Measurements from ENCODE around the gene ATP4B. TPM values are rescaled to one million over a fixed set of nuclear protein-coding genes. Genes with fewer than 3 reads are reported as not detected.

The ATP4B gene
- total RNA-seq, 1 experiment from 2014 or later = not detected

DNA sequence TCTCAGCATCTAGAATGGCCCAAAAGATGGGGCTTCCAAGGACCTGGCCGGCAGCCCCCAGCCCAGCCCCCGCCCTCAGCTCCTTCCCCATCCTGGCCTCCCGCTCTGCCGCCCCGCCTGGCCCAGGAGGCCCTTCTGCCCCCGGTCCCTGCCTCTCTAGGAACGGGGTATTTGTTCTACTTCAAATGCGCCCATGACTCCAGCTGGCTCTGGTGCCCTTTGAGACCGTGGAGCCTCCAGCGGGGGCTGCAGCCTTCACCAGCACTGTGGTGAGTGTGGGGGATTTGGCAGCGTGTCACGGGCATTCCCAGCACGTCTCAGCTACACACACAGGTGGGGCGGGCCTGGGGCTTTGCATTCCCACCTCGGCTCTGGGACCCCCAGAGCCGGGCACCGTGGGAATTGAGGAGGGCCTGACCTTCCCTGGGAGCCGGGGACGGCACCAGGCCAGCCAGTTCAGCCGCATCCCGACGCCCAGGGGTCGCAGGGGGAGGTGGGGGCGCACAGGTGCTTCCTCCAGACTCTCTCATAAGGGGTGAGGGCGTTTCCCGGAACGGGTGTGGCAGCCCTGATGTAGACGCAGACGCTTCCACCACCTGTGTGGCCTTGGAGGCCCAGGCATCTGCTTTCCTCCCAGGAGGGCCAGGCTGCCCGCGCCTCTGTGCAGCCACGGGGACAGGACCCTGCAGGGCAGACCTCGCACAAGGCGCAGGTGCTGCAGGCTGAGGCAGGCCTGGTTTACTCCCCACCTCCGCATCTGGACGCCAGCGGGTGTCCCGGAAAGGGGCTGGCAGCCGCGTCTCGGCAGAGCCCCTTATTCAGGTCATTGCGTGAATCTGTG is 947 bp downstream of the ATP4B start:
- H3K4me3 Mint-ChIP-seq (ENCODE audit: unreplicated experiment) = no peak overlapping the region
- DNase-seq = peak in 1 of 2 experiments; percentile 28
- Histone ChIP-seq H3K36me3 (ENCODE audit: control insufficient read depth, insufficient read depth, low read length) (no peaks in the 10 kb centered on the region), H3K4me3 (ENCODE audit: low read depth, low read length) (no peak overlapping the region), H3K4me1 (no peaks in the 10 kb centered on the region), H3K9me3 (peaks cover 10% of the 10 kb centered on the region; the same call in 1 of the 2 replicates), H3K27me3 (replicated peaks; ENCODE audit: control insufficient read depth, insufficient read depth, low read length) (no peaks in the 10 kb centered on the region)
- H3K9me3 Mint-ChIP-seq (ENCODE audit: unreplicated experiment) = peaks cover 17% of the 10 kb centered on the region
- ChIA-PET CTCF (no interaction called here), POLR2A (no interaction called here)
- no peaks in the 10 kb centered on the region for H3K36me3 Mint-ChIP-seq (ENCODE audit: insufficient read depth, unreplicated experiment)
- H3K4me1 Mint-ChIP-seq (ENCODE audit: low read depth, unreplicated experiment) = no peaks in the 10 kb centered on the region
- intact Hi-C loops (cut with micrococcal nuclease; ENCODE audit: unreplicated experiment) = no loop called here
- no peaks in the 10 kb centered on the region for H3K27me3 Mint-ChIP-seq (ENCODE audit: insufficient read depth, unreplicated experiment)
- BruUV-seq (replicated peaks) = no TSS peak
- TF ChIP-seq, protein P1, sequence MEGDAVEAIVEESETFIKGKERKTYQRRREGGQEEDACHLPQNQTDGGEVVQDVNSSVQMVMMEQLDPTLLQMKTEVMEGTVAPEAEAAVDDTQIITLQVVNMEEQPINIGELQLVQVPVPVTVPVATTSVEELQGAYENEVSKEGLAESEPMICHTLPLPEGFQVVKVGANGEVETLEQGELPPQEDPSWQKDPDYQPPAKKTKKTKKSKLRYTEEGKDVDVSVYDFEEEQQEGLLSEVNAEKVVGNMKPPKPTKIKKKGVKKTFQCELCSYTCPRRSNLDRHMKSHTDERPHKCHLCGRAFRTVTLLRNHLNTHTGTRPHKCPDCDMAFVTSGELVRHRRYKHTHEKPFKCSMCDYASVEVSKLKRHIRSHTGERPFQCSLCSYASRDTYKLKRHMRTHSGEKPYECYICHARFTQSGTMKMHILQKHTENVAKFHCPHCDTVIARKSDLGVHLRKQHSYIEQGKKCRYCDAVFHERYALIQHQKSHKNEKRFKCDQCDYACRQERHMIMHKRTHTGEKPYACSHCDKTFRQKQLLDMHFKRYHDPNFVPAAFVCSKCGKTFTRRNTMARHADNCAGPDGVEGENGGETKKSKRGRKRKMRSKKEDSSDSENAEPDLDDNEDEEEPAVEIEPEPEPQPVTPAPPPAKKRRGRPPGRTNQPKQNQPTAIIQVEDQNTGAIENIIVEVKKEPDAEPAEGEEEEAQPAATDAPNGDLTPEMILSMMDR (IDR thresholded peaks at IDR 0.05; ENCODE audit: insufficient read depth in 1 of 2, low read depth in 1 of 2, low read length in 1 of 2, severe bottlenecking in 1 of 2, unreplicated experiment in 1 of 2) = no peak
- H3K27ac Mint-ChIP-seq (ENCODE audit: unreplicated experiment) = no peak overlapping the region

DNA sequence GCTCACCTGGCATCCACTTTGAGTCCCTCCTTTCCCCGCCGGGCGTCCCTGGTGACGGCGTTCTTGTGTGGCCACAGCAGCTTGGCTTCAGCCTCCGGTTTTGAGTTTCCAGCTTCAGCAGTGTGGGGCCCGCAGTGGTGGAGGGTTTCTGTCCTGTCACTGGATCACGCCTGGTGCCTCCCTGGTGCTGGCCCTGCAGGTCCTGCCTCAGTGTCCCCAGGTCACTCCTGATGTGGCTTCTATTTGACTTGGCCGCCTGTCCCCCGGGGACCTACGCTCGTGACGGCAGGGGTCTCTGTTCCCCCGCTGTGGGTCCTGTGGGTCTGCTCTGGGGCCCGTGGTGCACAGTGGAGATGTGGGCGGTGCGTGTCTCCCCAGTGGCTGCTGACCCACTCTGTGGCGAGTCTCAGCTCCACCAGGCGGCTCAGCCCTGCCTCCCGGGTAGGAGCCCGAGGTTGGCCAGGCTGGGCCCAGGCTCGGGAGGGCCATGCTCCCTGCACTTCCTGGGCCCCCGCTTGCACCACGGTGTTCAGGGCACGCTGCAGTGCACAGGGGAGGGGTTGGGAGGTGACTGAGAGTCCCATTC is 1.9 kb downstream of the ATP4B start:
- no peaks in the 10 kb centered on the region for H3K4me1 ChIP-seq
- Mint-ChIP-seq H3K27ac (ENCODE audit: unreplicated experiment) (no peak overlapping the region), H3K4me3 (ENCODE audit: unreplicated experiment) (no peak overlapping the region), H3K9me3 (ENCODE audit: unreplicated experiment) (peaks cover 8% of the 10 kb centered on the region), H3K36me3 (ENCODE audit: insufficient read depth, unreplicated experiment) (no peaks in the 10 kb centered on the region), H3K4me1 (ENCODE audit: low read depth, unreplicated experiment) (no peaks in the 10 kb centered on the region), H3K27me3 (ENCODE audit: insufficient read depth, unreplicated experiment) (no peaks in the 10 kb centered on the region)
- intact Hi-C loops (cut with micrococcal nuclease; ENCODE audit: unreplicated experiment) = no loop called here
- POLR2A ChIA-PET = no interaction called here
- TF ChIP-seq, protein P1 (IDR thresholded peaks at IDR 0.05; ENCODE audit: insufficient read depth in 1 of 2, low read depth in 1 of 2, low read length in 1 of 2, severe bottlenecking in 1 of 2, unreplicated experiment in 1 of 2) = no peak
- DNase-seq = peak in 1 of 2 experiments; percentile 29
- BruUV-seq (replicated peaks) = no TSS peak
- no peaks in the 10 kb centered on the region for H3K27me3 ChIP-seq (replicated peaks; ENCODE audit: control insufficient read depth, insufficient read depth, low read length)
- H3K9me3 ChIP-seq = peaks cover 5% of the 10 kb centered on the region; the same call in 1 of the 2 replicates
- H3K4me3 ChIP-seq (ENCODE audit: low read depth, low read length) = no peak overlapping the region
- no peaks in the 10 kb centered on the region for H3K36me3 ChIP-seq (ENCODE audit: control insufficient read depth, insufficient read depth, low read length)
- CTCF ChIA-PET = no interaction called here

DNA sequence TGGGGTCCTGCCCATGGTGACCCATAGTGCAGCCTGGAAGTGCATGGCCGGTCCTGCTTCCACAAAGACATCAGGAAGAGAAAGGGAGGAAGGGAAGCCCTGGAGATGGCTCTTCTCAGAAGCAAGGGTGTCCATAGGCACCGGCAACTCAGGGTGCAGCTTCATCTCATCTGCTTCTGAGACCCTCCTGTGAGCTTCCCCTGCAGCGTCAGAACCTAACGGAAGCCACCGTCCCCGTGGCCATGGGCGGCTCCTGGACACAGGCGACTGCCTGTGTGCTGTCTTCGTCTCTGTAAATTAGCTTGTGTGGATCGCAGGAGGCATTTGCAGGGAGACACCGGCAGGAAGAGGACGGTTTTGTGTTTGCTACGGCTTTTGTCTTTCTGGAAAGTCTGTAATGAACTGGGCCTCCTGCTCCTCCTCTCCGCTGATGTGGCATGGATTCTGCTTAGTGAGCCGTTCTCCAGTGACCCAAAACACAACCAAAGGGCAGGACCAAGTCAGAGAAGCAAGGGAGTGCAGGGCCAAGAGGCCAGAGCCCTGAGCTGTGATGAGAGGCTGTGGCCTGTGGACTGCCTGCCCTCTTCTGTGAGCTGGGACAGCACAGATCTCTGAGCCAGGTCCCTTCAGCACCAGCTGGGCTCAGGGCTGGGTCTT is 2.5 kb downstream of the ATP4B start:
- no peaks in the 10 kb centered on the region for H3K27me3 ChIP-seq (replicated peaks; ENCODE audit: control insufficient read depth, insufficient read depth, low read length)
- BruUV-seq (replicated peaks) = no TSS peak
- H3K4me1 ChIP-seq = no peaks in the 10 kb centered on the region
- no peaks in the 10 kb centered on the region for H3K36me3 ChIP-seq (ENCODE audit: control insufficient read depth, insufficient read depth, low read length)
- no peaks in the 10 kb centered on the region for H3K36me3 Mint-ChIP-seq (ENCODE audit: insufficient read depth, unreplicated experiment)
- intact Hi-C loops (cut with micrococcal nuclease; ENCODE audit: unreplicated experiment) = no loop called here
- ChIA-PET CTCF (no interaction called here), POLR2A (no interaction called here)
- H3K9me3 ChIP-seq = no peaks in the 10 kb centered on the region
- no peak overlapping the region for H3K4me3 ChIP-seq (ENCODE audit: low read depth, low read length)
- no peaks in the 10 kb centered on the region for H3K4me1 Mint-ChIP-seq (ENCODE audit: low read depth, unreplicated experiment)
- TF ChIP-seq, protein P1 (IDR thresholded peaks at IDR 0.05; ENCODE audit: insufficient read depth in 1 of 2, low read depth in 1 of 2, low read length in 1 of 2, severe bottlenecking in 1 of 2, unreplicated experiment in 1 of 2) = no peak
- H3K27ac Mint-ChIP-seq (ENCODE audit: unreplicated experiment) = no peak overlapping the region
- no peak overlapping the region for H3K4me3 Mint-ChIP-seq (ENCODE audit: unreplicated experiment)
- peaks cover 2% of the 10 kb centered on the region for H3K9me3 Mint-ChIP-seq (ENCODE audit: unreplicated experiment)
- no peaks in the 10 kb centered on the region for H3K27me3 Mint-ChIP-seq (ENCODE audit: insufficient read depth, unreplicated experiment)
- peak in 1 of 2 experiments; percentile 28 for DNase-seq

Data from Caco-2 (cell line).